H9 (cell line): Measurements from ENCODE around the gene CLTCL1. TPM values are rescaled to one million over a fixed set of nuclear protein-coding genes. Genes with fewer than 3 reads are reported as not detected.
A peak's percentile ranks its signal among the peaks of the same experiment; 100 is the strongest.

Source experiments
- DNase-seq: peaks from one replicate; pipeline ENCODE4 v3.0.0-alpha.2; 2017
- H2AFZ ChIP-seq: one replicate; pipeline ENCODE4 v1.6.1; 2013; ENCODE audit warnings: mild to moderate bottlenecking, low read length, control low read depth, moderate library complexity
- H2AK5ac ChIP-seq: 2 replicates; pipeline ENCODE4 v1.6.1; 2013; ENCODE audit warnings: low read length, control low read depth, mixed read lengths; ENCODE audit not compliant: insufficient read length
- H2BK120ac ChIP-seq: one replicate; pipeline ENCODE4 v1.6.1; 2013; ENCODE audit warnings: low read depth, mild to moderate bottlenecking, low read length, control low read depth, inconsistent platforms; ENCODE audit not compliant: poor library complexity, severe bottlenecking
- H2BK12ac ChIP-seq: 2 replicates; pipeline ENCODE4 v1.6.1; 2013; ENCODE audit warnings: low read length, control low read depth, mixed read lengths, low read depth; ENCODE audit not compliant: insufficient read length
- H2BK15ac ChIP-seq: 2 replicates; pipeline ENCODE4 v1.6.1; 2013; ENCODE audit warnings: low read depth, low read length, control low read depth
- H2BK20ac ChIP-seq: one replicate; pipeline ENCODE4 v1.6.1; 2013; ENCODE audit warnings: low read depth, mild to moderate bottlenecking, low read length, control low read depth, inconsistent platforms; ENCODE audit not compliant: poor library complexity, severe bottlenecking
- H2BK5ac ChIP-seq: 2 replicates; pipeline ENCODE4 v1.6.1; 2013; ENCODE audit warnings: low read length, control low read depth, mixed read lengths; ENCODE audit not compliant: insufficient read length
- H3K14ac ChIP-seq: 2 replicates; pipeline ENCODE4 v1.6.1; 2013; ENCODE audit warnings: low read length, control low read depth; ENCODE audit not compliant: insufficient read depth
- H3K18ac ChIP-seq: 2 replicates; pipeline ENCODE4 v1.6.1; 2013; ENCODE audit warnings: low read depth, mild to moderate bottlenecking, mixed read lengths, low read length, control low read depth; ENCODE audit not compliant: insufficient read length
- H3K23ac ChIP-seq: 2 replicates; pipeline ENCODE4 v1.6.1; 2013; ENCODE audit warnings: low read length, control low read depth, mixed read lengths, low read depth; ENCODE audit not compliant: insufficient read length
- H3K23me2 ChIP-seq: 2 replicates; pipeline ENCODE4 v1.6.1; 2013; ENCODE audit warnings: low read depth, mild to moderate bottlenecking, mixed read lengths, low read length, control low read depth; ENCODE audit not compliant: insufficient read length, poor library complexity, severe bottlenecking
- H3K27ac ChIP-seq: 2 replicates; pipeline ENCODE4 v1.5.1; 2013; ENCODE audit warnings: low read length, control low read depth, mixed read lengths, low read depth; ENCODE audit not compliant: insufficient read length
- H3K27me3 ChIP-seq: 2 replicates; pipeline ENCODE4 v1.6.1; 2013; ENCODE audit warnings: low read length, control low read depth, inconsistent platforms; ENCODE audit not compliant: insufficient read depth
- H3K4ac ChIP-seq: 2 replicates; pipeline ENCODE4 v1.6.1; 2013; ENCODE audit warnings: low read depth, mild to moderate bottlenecking, control low read depth, inconsistent platforms, low read length, moderate library complexity
- H3K4me1 ChIP-seq: 2 replicates; pipeline ENCODE4 v1.6.1; 2013; ENCODE audit warnings: low read length, control low read depth, inconsistent platforms; ENCODE audit not compliant: insufficient read depth
- H3K4me2 ChIP-seq: 2 replicates; pipeline ENCODE4 v1.6.1; 2013; ENCODE audit warnings: low read length, control low read depth, mixed read lengths; ENCODE audit not compliant: insufficient read length, insufficient read depth
- H3K56ac ChIP-seq: 2 replicates; pipeline ENCODE4 v1.6.1; 2013; ENCODE audit warnings: low read depth, mild to moderate bottlenecking, mixed read lengths, low read length, control low read depth; ENCODE audit not compliant: insufficient read length
- H3K79me1 ChIP-seq: 2 replicates; pipeline ENCODE4 v1.6.1; 2013; ENCODE audit warnings: low read depth, mild to moderate bottlenecking, moderate library complexity, low read length, control low read depth, inconsistent platforms; ENCODE audit not compliant: insufficient read depth, poor library complexity, severe bottlenecking
- H3K79me2 ChIP-seq: 2 replicates; pipeline ENCODE4 v1.6.1; 2013; ENCODE audit warnings: low read length, control low read depth, inconsistent platforms; ENCODE audit not compliant: insufficient read depth
- H3K9ac ChIP-seq: 2 replicates; pipeline ENCODE4 v1.6.1; 2013; ENCODE audit warnings: low read length, control low read depth, mixed read lengths; ENCODE audit not compliant: insufficient read length; ENCODE audit errors: extremely low read depth
- H3K9me3 ChIP-seq: one replicate; pipeline ENCODE4 v1.6.1; 2013; ENCODE audit warnings: low read depth, low read length, inconsistent platforms; ENCODE audit not compliant: control insufficient read depth
- H3T11ph ChIP-seq: one replicate; pipeline ENCODE4 v1.6.1; 2013; ENCODE audit warnings: mild to moderate bottlenecking, low read length, control low read depth, inconsistent platforms
- H4K20me1 ChIP-seq: one replicate; pipeline ENCODE4 v1.6.1; 2013; ENCODE audit not compliant: control insufficient read depth, insufficient read length, insufficient read depth
- H4K5ac ChIP-seq: 2 replicates; pipeline ENCODE4 v1.6.1; 2013; ENCODE audit warnings: low read depth, mild to moderate bottlenecking, mixed read lengths, low read length, control low read depth; ENCODE audit not compliant: insufficient read length
- H4K8ac ChIP-seq: replicated peaks from 2 replicates; pipeline ENCODE4 v1.6.1; 2013; ENCODE audit warnings: low read length, control low read depth, mixed read lengths, low read depth; ENCODE audit not compliant: insufficient read length
- H4K91ac ChIP-seq: 2 replicates; pipeline ENCODE4 v1.6.1; 2013; ENCODE audit warnings: low read depth, mild to moderate bottlenecking, moderate library complexity, mixed read lengths, low read length, control low read depth; ENCODE audit not compliant: insufficient read length
- H3K27ac Mint-ChIP-seq, 3 experiments: 2 replicates in 2 of 3; 3 replicates in 1 of 3; pipeline ENCODE4 v1.8.0; 2020 to 2021; ENCODE audit warnings: mixed read lengths in 3 of 3, mild to moderate bottlenecking in 1 of 3, moderate library complexity in 1 of 3
- H3K27me3 Mint-ChIP-seq: 2 replicates; pipeline ENCODE4 v1.8.0; 2021; ENCODE audit warnings: low read depth, mild to moderate bottlenecking, moderate library complexity, mixed read lengths
- H3K36me3 Mint-ChIP-seq, 3 experiments: 2 replicates in 2 of 3; 3 replicates in 1 of 3; pipeline ENCODE4 v1.8.0; 2020 to 2021; ENCODE audit warnings: low read depth in 3 of 3, mixed read lengths in 3 of 3; ENCODE audit not compliant: insufficient read depth in 1 of 3
- H3K4me1 Mint-ChIP-seq, 2 experiments: 2 replicates each; pipeline ENCODE4 v1.8.0; 2020; ENCODE audit warnings: mixed read lengths in 2 of 2
- H3K4me3 Mint-ChIP-seq, 2 experiments: 2 replicates in 1 of 2; 3 replicates in 1 of 2; pipeline ENCODE4 v1.8.0; 2020 to 2021; ENCODE audit warnings: mild to moderate bottlenecking in 2 of 2, mixed read lengths in 2 of 2, moderate library complexity in 1 of 2
- H3K9me3 Mint-ChIP-seq, 2 experiments: 2 replicates in 1 of 2; 3 replicates in 1 of 2; pipeline ENCODE4 v1.8.0; 2020; ENCODE audit warnings: mild to moderate bottlenecking in 2 of 2, mixed read lengths in 2 of 2, moderate library complexity in 1 of 2
- CTCF ChIP-seq: fragments of 200-600 bp; sonication (generic); conservative IDR thresholded peaks from 3 replicates; pipeline ENCODE4 v1.8.0; 2021; ENCODE audit warnings: antibody characterized with exemption, mild to moderate bottlenecking
- WGBS: extraction: QIAGEN DNeasy Blood & Tissue Kit; methylation state at CpG from one replicate; pipeline ENCODE4 v1.1.7; 2013; ENCODE audit warnings: missing lambda C conversion rate, low lambda C conversion rate, mixed read lengths; ENCODE audit not compliant: insufficient read length; ENCODE audit errors: extremely low coverage; 5-methylcytosine and 5-hydroxymethylcytosine counted together
- total RNA-seq: library from RNA; stranded (reverse); gene quantifications from 2 replicates; pipeline ENCODE4 v1.2.1, GENCODE V29; 2021

Gene CLTCL1
- total RNA-seq, 1 experiment from 2014 or later: 11.1 TPM

DNA sequence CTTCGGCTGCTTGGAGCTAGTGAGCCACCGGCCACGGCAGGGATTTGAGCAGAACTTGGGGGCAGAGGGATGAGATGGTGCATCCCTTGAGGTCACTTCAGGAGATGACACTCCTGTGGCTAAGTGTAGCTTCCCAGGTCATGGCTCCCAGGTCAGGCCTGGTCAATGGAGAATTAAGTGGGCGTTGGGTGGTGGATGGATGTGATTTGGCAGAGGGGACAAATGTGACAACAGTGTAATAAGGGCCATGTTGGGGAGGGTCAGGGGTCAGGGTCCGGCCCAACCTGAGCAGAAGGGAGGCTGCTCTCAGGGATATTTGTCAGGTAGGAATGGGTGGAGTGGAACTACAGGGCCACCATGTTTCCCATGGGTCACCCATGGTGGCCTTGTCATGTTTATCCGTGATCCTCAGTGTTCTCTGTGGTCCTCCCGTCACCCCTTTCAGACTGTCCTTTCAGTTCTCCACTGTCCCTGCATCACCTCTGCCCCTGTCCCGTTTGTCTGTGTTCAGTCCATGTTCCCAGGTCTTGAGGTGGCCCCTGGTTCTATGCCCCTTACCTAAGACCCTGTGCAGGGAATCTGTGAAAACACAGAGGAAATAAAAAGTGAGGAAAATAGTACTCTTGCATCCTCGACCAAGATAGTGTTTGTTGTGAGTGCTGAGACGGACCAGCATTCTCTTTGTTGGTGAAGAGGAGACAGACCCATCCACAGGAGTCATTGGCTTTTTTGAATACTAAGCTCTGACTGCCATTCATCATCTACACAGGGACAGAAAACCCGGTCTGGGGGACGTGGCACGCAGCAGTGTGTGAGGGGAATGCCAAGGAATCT lies 119.1 kb downstream of the CLTCL1 start:
- no peak overlapping the region for H3K27ac ChIP-seq
- H3K56ac ChIP-seq: no peak overlapping the region
- H3K79me1 ChIP-seq: peaks cover 6% of the 10 kb centered on the region
- no peak overlapping the region for H2AK5ac ChIP-seq
- peak overlapping the region; percentile 90 for H3K18ac ChIP-seq
- H2AFZ ChIP-seq: no peak overlapping the region
- peaks cover 46 to 63% of the 10 kb centered on the region in 2 experiments for H3K4me1 Mint-ChIP-seq
- H2BK15ac ChIP-seq: no peak overlapping the region
- peaks cover 3% of the 10 kb centered on the region; the same call in 1 of the 2 replicates for H3K4me1 ChIP-seq
- peak overlapping the region; percentile 40; the same call in 1 of the 2 replicates for H3K14ac ChIP-seq
- H3K27ac Mint-ChIP-seq: peak overlapping the region; percentile 81 to 97 (median 94); a peak in 6 of 7 replicates
- H2BK120ac ChIP-seq: no peak overlapping the region
- H2BK20ac ChIP-seq: no peak overlapping the region
- peak overlapping the region; percentile 86 for H3K9ac ChIP-seq
- H2BK5ac ChIP-seq: no peak overlapping the region
- peaks cover 0 to 22% (median 15%) of the 10 kb centered on the region in 3 experiments; a peak in 5 of 7 replicates for H3K36me3 Mint-ChIP-seq
- WGBS: no CpG with 5 or more reads among the region's 13 CpGs
- peaks cover 2% of the 10 kb centered on the region for H4K20me1 ChIP-seq
- no peak overlapping the region for H3K4ac ChIP-seq
- H3K9me3 Mint-ChIP-seq: no peaks in the 10 kb centered on the region
- H3K27me3 ChIP-seq: peaks cover 4% of the 10 kb centered on the region; the same call in 1 of the 2 replicates
- peak overlapping the region; percentile 95 for H3K4me2 ChIP-seq
- H4K8ac ChIP-seq: no peak overlapping the region
- no peak overlapping the region for H3T11ph ChIP-seq
- peaks cover 15% of the 10 kb centered on the region for H3K23me2 ChIP-seq
- peak overlapping the region; percentile 93 to 95 for H3K4me3 Mint-ChIP-seq
- H4K5ac ChIP-seq: no peak overlapping the region
- H2BK12ac ChIP-seq: no peak overlapping the region
- no peak for DNase-seq
- no peak for TF ChIP-seq CTCF
- H4K91ac ChIP-seq: no peak overlapping the region
- peaks cover 10% of the 10 kb centered on the region; the same call in 1 of the 2 replicates for H3K79me2 ChIP-seq
- H3K23ac ChIP-seq: no peak overlapping the region
- H3K27me3 Mint-ChIP-seq: peaks cover 40% of the 10 kb centered on the region
- H3K9me3 ChIP-seq: no peaks in the 10 kb centered on the region
